ENCODE data around the gene SLC39A11.

DNA sequence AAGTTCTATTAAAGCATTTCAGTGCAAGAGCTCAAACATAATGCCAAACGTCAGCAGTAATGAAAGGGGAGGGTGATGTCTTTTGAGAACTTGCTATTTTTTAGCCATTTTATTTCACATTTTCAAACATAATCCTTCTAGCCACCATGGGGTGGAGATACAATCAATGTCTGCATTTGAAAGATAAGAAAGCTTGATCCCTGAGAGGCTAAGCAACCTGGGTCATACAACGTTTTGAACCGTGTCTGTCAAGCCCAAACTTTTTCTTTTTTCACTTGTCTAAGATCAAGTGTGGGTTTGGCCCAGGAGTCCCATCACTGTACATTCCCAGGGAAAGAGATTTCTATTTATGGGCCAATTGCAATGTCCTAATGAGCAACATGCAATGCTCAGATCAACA, 331.1 kb downstream of the SLC39A11 start:
- TF ChIP-seq ZFP3 (CRISPR knock-in tag; IDR thresholded peaks at IDR 0.05) (no peak), TCF4 (CRISPR knock-in tag; IDR thresholded peaks at IDR 0.05; ENCODE audit: borderline replicate concordance) (no peak), RARB (CRISPR knock-in tag; IDR thresholded peaks at IDR 0.05) (no peak), ZNF565 (CRISPR knock-in tag; conservative IDR thresholded peaks at IDR 0.05; ENCODE audit: low read depth) (no peak), ESRRG (CRISPR knock-in tag; IDR thresholded peaks at IDR 0.05) (no peak)
- TF ChIP-seq, protein P1, sequence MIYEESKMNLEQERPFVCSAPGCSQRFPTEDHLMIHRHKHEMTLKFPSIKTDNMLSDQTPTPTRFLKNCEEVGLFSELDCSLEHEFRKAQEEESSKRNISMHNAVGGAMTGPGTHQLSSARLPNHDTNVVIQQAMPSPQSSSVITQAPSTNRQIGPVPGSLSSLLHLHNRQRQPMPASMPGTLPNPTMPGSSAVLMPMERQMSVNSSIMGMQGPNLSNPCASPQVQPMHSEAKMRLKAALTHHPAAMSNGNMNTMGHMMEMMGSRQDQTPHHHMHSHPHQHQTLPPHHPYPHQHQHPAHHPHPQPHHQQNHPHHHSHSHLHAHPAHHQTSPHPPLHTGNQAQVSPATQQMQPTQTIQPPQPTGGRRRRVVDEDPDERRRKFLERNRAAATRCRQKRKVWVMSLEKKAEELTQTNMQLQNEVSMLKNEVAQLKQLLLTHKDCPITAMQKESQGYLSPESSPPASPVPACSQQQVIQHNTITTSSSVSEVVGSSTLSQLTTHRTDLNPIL (CRISPR knock-in tag; IDR thresholded peaks at IDR 0.05; ENCODE audit: low read depth) = no peak

All from SK-N-SH treated with all-trans-retinoic acid at 6 μM for 48 hours (cell line).